HG03108 (cell line): ENCODE results near the gene MLNR.

Experiments used
- ATAC-seq: cut with Tn5 transposase; IDR thresholded peaks from one replicate; pipeline ENCODE4 v1.9.1; 2021; ENCODE audit warnings: moderate library complexity; ENCODE audit not compliant: unreplicated experiment

The MLNR gene

DNA sequence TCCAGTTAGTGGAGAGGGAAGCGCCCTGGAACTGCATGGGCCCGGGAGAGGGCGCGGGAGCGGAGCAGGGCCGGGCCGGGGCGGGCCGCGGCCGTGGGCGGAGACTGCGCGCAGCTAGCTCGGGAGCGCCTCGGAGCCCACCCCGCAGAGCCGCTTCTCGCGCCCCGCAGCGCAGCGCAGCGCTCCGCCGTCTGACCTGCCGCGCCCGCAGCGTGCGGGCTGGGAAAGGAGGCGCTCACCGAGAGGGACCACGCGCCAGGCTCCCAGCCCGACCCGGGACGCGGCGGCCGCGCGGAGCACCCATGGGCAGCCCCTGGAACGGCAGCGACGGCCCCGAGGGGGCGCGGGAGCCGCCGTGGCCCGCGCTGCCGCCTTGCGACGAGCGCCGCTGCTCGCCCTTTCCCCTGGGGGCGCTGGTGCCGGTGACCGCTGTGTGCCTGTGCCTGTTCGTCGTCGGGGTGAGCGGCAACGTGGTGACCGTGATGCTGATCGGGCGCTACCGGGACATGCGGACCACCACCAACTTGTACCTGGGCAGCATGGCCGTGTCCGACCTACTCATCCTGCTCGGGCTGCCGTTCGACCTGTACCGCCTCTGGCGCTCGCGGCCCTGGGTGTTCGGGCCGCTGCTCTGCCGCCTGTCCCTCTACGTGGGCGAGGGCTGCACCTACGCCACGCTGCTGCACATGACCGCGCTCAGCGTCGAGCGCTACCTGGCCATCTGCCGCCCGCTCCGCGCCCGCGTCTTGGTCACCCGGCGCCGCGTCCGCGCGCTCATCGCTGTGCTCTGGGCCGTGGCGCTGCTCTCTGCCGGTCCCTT is at the start of gene MLNR:
MLNR (plus strand) TSS at position 303 of the 820 bp plus-strand sequence; CDS start at position 303, 0 bp downstream.
- ATAC-seq, result no peak

DNA sequence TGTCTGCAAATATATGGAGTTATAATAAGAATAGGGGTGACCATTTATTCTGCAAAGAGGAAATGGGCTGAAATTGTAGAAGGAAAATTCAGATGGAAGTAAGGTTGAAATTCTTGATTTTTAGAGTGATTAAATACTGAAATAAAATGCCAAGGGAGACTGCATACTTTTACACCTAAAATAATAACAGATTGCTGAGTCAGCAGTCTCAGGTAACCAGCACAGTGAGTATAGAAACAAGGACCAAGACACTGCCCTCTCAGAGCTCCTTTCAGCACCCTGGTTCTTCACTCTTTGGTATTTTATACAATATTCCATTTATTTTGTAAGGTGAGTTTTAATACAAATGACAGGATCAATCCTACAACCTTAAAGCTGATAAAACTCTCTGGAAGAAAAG is 48.8 kb upstream of the MLNR start:
- ATAC-seq, result no peak

DNA sequence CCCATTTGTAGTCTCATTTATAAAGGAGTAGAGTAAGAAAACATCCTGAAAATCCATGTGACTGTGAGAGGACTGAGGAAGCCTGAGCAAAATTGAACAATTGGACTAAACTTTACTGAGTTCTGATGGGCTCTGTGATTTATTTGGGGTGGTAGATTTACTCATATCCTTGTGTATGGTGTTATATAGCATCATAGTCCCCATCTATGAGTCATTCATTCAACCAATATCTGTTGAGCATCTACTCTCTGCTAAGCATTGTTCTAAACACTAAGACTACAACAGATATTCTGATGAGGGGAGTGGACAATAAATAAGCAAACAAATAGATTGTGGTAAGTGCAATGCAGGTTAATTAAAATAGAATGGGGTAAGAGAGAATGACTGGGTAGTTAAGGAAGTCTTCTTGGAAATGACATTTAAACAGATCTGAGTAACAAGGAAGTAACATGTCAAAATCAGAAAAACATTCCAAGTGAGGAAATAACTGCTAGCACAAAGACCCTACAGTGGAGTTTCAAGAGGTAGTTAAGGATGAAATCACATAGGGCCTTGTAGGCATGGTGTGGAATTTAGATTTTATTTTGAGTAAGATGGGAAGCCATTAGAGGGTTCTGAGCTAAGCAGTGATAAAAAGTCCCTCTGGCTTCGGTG is 36.3 kb upstream of the MLNR start:
- no peak for ATAC-seq

DNA sequence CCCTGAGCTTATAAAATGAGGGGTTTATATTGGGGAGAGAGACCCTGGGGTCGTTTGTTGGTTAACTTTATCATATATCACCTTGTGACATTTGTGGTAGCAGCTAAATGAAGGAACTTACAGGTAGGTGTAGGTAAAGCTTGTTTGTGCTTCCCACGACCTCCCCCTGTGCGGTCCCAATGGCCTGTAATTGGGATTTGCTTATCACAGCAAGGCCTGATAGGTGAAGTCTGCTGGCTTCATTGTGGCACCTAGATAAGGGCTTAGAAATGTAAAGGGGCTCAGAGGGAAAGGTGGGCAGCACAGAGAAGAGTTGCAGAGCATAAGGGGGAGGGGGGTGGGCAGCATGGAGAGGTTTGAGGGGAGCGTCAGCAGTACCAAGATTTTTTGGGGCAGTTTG is 35.5 kb upstream of the MLNR start:
- ATAC-seq, result no peak

DNA sequence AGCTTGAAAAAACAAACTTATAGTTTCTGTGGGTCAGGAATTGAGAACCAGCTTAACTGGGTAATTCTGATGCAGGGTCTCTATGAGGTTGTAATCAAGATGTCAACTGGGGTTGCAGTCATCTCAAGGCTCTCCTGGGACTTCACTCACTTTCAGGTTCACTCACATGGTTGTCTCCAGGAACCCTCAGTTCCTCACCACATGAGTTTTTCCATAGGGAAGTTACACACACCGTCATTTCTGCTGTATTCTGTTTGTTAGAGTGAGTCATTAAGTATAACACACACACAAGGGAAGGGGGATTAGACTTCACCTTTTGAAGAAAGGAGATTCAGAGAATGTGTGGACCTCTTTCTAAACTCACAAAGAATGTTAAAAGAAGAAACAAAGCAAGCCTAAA is 34.9 kb upstream of the MLNR start:
- ATAC-seq, result no peak

GRCh38 chr13:49190901-49191300 is 29.2 kb upstream of the MLNR start:
- ATAC-seq, result no peak

- ATAC-seq, result no peak
Measured at GRCh38 chr13:49206641-49207040, 13.5 kb upstream of the MLNR start.

DNA sequence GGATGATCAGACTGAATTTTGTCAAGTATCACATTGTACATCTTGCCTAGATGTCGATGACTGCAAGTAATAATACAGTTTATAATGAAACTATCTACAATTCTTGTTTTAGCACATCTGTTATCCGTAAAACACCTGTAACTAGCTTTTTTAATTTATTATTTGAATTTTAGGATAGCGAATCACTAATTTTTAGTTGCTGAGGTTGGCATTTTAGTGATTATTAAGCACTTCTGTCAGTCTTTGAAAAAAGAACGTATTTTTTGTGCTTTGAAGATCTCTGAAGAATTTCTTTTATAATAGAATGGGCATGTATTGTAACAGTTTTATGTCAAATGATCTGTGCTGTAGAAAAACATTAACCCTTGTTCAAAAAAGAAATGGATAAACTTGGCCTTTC is 11.5 kb upstream of the MLNR start:
- ATAC-seq, result no peak

DNA sequence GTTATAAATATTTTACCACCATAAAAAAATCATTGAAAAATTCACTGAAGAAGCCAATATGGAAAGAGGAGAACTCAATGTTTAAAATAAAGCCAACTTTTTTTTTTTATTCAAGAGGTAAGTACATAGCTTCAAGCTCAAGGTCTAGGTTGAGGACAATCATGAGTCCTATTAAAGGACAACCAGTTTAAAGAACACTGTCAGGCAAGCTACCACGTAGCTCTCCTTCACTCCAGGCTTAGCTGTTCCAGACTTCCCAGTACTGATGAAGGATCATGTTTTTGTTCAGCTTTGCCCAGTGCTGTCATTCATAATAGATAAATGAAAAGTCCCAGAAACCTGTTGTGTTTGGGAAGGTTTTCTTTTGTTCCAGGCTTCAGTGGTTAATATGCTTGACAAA is 10.0 kb upstream of the MLNR start:
- ATAC-seq, result no peak

DNA sequence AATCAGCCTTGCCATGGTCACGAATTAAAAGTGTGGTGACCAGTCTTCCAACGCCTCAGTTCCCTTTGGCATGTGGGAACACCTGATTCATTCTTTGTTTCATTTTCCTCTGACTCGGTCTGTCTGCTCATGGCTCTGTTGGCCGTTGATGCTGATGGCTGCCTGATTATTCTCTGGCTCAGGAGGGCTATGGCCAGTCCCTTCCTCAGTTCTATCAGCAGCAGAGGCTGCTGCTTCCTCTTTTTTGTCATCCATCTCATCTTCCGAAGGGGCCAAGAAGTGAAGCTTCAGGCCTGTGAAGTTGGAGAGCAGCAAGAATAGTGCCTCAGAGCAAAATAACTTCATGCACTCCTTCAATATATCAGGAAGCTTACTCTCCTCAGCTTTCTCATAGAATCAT is 9.5 kb upstream of the MLNR start:
- no peak for ATAC-seq

- no peak for ATAC-seq
Measured at GRCh38 chr13:49213539-49213938, 6.6 kb upstream of the MLNR start.

GRCh38 chr13:49213997-49214916 is 5.9 kb upstream of the MLNR start:
- ATAC-seq, result no peak

GRCh38 chr13:49214917-49215376 is 5.2 kb upstream of the MLNR start:
- ATAC-seq, result peak; percentile 68

- no peak for ATAC-seq
Measured at GRCh38 chr13:49216334-49216733, 3.8 kb upstream of the MLNR start.

DNA sequence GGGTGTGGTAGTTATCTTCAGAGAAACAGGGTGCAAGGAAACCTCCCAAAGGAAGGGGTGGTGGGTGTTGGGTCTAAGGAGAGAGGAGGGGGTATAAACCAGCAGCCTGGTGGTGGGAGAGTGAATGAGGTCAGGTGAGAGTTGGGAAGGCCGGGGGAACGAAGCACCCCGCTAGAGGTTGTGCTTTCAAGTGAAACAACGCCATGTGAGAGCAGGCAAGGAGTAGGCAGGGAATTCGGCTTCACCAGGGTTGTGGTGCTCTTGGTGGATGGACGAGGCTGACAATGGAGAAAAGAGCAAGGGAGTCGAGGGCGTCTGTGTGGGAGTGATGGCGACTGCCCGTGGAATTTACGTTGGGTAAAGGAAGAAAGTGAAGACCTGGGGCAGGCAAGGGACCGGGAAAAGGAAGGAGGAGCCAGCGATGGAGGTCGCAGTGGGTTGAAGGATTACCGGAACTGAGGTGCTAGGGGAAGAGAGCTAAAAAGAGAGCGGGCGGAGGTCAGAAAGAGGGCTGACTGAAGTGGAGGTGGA is 2.1 kb upstream of the MLNR start:
- no peak for ATAC-seq

DNA sequence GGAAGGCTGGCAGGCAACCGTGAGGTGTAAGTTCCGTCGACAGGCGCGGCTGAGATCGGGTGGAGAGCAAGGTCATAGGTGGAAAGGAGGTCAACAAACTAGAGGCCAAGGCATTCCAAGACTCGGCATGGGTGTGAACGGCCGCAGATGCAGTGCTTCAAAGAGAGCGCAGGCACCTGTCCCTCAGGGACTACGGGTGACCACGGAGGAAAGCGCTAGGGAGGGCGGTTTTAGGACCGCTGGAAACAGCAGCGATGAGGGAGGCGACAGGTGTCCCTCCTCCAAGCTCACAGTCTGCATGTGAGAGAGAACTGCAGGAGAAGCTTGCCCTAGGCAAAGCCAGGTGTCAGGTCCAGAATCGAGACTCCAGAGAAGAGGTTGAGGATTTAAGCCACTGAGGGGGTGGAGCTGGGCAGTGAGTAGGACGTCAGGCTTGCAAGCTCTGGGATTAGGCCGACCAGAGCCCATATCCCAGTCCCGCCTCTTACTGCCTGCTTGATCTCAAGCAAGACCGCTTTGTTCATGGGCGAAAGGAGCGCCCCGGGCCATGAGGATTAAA is 1.6 kb upstream of the MLNR start:
- no peak for ATAC-seq

DNA sequence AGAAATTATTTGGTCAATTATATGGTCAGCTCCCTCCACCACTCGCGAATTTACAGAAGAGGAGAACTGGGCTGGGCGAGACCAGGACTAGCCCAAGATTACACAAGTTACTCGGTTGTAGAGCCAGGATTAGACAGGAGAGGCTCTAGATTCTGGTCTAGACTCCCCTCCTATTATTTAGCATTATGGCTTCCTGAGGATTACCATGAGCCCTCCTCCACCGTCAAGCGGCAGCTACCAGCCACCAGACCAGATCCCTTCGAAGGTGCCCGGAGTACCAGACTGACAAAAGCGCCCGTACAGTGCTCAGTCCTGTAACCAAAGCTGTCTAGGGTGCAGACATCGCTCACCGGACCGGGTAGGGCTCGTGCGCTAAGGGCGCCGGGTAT is 497 bp upstream of the MLNR start:
- ATAC-seq, result no peak

GRCh38 chr13:49220856-49221589 is 885 bp downstream of the MLNR start:
- no peak for ATAC-seq

GRCh38 chr13:49221590-49221965 is 1.4 kb downstream of the MLNR start:
- no peak for ATAC-seq
